IPS DF 19.7 (cell line): ENCODE measurements around the gene ERBB2.

Experiments used
- DNase-seq: peaks from one replicate; pipeline ENCODE4 v3.0.0-alpha.2; 2013; ENCODE audit warnings: low read depth, low spot score

Gene ERBB2

DNA sequence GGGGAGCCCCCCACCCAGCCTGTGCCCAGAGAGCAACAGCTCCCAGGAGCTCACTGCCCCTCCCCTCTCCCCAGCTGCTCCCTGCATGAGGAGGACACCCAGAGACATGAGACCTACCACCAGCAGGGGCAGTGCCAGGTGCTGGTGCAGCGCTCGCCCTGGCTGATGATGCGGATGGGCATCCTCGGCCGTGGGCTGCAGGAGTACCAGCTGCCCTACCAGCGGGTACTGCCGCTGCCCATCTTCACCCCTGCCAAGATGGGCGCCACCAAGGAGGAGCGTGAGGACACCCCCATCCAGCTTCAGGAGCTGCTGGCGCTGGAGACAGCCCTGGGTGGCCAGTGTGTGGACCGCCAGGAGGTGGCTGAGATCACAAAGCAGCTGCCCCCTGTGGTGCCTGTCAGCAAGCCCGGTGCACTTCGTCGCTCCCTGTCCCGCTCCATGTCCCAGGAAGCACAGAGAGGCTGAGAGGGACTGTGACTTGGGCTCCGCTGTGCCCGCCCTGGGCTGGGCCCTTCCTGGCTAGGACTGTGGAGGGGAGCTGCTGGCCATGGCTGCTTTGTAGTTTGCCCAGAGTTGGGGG is 34.1 kb upstream of the ERBB2 start:
- DNase-seq = no peak

DNA sequence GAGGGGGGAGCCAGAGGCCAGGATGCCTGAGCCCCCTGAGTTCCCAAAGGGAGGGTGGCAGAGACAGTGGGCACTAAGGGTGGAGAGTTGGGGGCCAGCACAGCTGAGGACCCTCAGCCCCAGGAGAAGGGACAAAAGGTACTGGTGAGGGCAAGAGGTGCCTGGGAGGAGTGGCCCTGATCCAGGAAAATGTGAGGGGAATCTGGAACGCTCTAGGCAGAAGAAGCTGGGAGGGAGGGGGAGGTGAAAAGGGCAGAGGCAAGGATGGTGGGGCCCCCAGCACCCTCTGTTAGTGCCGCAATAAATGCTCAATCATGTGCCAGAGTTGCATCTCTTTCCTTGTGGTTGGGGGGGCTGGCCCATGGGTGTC is 33.6 kb upstream of the ERBB2 start:
- no peak for DNase-seq

DNA sequence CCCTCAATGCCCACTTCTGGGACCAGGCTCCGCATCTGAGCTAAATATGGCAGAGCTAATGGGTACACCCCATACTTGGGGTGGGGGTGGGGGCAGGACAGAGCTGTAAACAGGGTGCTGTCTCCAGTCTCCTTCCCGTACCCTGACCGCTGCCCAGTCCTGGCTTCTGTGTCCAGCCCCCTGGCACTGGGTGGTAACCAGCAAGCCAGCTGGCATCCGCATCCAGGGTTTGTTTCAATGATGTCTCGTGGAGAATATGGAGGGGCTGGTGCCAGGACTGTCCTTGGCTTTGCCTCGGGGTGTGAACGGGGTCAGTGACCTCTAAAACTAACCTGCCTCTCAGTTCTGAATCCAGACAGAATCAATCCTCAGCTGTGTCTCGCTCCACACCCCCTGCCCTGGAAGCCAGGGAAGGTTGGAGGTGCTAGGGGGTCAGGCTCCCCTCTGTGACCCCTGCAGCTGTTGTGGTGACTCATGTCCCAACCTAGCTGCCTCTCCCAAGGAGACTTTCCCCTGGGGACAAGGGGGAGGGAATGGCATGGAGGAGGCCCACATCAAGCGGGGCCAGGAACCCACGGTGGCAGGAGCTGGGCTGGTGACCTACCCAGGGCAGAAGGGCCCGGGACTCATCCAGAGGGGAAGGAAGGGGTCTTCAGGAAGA is 33.1 kb upstream of the ERBB2 start:
- no peak for DNase-seq

DNA sequence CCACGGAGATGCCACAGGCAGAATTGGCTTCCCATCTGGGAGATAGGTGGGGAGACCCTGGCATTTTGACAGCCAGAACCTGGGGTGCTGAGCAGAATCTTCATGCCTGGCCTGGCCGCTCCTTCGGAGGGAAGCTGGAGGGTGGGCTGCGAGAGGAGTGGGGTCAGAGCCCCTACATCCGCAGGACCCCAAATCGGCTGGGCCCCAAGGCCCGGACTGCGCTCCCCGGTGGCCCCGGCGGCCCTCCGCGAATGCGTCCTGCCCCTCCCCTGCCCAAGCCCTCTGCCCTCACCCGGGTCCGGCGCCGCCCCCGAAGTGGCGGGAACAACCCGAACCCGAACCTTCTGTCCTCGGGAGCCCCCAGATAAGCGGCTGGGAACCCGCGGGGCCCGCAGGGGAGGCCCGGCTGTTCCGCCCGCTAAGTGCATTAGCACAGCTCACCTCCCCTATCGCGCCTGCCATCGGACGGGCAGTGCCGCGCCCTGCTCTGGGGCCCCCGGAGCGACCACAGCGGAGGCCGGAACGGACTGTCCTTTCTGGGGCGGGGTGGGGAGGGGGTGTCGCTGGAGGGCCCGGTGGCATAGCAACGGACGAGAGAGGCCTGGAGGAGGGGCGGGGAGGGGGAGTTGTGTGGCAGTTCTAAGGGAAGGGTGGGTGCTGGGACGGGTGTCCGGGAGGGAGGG is 32.5 kb upstream of the ERBB2 start:
- no peak for DNase-seq

DNA sequence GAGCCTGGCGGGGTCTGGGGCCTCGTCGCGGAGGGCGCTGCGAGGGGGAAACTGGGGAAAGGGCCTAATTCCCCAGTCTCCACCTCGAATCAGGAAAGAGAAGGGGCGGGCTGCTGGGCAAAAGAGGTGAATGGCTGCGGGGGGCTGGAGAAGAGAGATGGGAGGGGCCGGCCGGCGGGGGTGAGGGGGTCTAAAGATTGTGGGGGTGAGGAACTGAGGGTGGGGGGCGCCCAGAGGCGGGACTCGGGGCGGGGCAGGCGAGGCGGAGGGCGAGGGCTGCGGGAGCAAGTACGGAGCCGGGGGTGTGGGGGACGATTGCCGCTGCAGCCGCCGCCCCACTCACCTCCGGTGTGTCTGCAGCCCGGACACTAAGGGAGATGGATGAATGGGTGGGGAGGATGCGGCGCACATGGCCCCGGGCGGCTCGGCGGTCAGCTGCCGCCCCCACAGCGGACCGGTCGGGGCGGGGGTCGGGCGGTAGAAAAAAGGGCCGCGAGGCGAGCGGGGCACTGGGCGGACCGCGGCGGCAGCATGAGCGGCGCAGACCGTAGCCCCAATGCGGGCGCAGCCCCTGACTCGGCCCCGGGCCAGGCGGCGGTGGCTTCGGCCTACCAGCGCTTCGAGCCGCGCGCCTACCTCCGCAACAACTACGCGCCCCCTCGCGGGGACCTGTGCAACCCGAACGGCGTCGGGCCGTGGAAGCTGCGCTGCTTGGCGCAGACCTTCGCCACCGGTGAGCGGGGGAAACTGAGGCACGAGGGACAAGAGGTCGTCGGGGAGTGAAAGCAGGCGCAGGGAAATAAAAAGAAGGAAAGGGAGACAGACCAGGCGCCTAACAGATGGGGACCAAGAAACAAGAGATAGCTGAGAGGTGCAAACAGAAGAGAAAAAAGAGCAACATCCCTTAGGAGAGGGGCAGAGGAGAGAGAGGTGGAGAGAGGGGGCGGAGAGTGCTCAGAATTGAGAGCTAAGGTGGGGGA is 31.6 kb upstream of the ERBB2 start, which contains the start of gene PNMT:
TSS of gene PNMT (plus strand) at position 509 of the 980 bp plus-strand sequence. CDS start at position 532, 23 bp downstream.
- DNase-seq = no peak

DNA sequence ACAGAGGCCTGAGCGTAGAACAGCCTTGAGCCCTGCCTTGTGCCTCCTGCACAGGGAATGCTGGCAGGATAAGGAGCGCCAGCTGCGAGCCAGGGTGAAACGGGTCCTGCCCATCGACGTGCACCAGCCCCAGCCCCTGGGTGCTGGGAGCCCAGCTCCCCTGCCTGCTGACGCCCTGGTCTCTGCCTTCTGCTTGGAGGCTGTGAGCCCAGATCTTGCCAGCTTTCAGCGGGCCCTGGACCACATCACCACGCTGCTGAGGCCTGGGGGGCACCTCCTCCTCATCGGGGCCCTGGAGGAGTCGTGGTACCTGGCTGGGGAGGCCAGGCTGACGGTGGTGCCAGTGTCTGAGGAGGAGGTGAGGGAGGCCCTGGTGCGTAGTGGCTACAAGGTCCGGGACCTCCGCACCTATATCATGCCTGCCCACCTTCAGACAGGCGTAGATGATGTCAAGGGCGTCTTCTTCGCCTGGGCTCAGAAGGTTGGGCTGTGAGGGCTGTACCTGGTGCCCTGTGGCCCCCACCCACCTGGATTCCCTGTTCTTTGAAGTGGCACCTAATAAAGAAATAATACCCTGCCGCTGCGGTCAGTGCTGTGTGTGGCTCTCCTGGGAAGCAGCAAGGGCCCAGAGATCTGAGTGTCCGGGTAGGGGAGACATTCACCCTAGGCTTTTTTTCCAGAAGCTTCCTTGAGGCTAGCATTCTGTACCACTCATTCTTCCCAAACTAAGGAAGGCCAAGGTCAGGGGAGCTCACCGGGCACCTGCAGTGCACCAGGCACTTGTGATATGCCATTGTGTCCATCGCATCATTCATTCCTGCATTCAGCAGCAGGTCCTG is 29.7 kb upstream of the ERBB2 start:
- no peak for DNase-seq

DNA sequence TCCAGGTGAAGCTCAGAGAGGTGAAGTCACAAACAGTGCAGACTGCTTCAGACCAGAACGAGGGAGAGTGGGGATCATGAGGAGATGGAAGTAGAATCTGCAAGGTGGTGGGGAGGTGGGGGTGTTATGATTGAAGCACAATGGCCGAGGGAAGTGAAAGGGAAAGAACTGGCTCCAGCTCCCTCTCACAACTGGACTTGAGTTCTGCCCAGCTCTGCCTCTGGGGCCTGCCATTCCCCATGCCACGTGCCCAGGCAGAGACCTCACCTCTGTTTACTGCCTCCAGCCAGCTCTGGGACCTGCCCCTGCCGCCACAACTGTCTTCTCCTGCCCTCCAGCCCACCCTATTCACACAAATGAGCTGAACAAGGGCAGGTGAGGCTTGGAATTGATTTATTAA is 29.1 kb upstream of the ERBB2 start:
- DNase-seq = no peak

DNA sequence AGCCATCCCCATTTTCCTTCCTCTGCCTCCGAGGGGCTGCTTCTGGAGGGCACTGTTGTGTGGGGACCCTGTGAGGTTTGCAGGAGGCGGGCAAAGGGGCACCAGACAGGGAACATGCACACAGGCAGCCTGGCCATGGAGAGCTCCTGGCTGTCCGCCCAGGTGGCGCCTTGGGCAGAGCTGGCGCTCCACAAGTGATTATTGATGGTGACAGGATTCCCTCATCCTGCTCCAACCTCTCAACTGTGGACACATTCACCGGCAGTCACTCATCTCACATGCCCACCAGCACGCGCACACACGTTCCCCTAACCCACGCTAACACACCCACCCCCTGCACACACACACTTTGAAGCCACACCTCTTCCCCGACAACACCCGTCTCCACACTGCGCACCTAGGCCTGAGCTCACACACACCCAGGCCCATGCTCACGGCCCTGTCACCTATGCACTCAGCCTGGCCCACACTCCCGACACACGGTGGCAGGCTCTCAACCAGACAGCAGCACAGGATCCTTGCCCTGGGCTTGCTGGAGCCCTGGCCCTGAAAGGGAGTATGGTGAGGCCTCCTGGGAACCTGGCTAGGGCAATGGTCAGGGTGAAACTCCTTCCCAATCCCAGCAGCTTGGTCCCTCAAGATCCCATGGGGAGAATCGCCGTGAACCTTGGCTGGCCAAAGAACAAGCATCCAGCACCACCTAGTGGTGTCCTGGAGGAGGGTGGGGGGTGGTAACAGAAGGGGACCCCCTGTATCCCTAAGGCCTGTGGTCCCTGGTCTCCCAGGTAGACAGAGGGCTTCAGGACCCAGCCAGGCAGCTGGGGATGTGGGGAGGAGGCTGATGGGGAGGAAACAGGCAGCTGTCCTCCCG is 28.0 kb upstream of the ERBB2 start:
- no peak for DNase-seq

DNA sequence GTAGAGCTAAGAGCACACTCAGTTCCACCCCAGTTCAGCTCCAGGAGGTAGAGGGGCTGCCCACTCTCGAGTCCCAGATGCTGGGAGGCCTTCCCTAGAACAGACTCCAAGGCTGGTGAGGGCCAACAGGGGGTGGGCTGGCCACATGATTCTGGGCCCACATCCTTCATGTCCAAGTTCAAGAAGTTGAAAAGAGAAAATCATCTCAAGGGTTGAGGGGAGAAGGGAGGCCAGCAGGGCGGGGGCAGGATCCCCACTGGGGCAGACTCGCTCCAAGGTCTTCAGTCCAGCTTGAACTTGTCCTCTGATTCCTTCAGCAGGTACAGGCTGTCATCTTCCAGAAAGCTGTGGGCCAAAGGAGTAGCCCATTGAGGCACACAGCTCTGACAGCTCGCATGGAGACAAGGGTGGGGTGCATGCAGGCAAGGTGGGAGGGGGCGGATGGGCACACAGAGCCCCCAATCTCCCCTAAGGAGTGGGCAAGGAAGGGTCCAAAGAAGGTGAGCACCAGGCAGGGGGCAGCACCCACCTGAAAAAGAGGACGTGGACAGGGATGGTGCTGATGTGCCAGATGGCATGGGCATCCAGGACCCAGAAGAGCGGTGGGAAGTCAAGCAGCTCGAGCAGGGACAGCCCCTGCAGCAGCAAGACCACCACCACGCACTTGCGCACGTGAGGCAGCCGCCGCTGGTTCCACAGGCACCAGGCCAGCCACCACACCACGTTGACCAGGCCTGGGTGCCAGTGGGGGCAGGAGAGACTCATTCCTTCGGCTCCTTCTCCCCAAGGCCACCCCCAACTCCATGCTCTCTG is 27.1 kb upstream of the ERBB2 start:
- no peak for DNase-seq

DNA sequence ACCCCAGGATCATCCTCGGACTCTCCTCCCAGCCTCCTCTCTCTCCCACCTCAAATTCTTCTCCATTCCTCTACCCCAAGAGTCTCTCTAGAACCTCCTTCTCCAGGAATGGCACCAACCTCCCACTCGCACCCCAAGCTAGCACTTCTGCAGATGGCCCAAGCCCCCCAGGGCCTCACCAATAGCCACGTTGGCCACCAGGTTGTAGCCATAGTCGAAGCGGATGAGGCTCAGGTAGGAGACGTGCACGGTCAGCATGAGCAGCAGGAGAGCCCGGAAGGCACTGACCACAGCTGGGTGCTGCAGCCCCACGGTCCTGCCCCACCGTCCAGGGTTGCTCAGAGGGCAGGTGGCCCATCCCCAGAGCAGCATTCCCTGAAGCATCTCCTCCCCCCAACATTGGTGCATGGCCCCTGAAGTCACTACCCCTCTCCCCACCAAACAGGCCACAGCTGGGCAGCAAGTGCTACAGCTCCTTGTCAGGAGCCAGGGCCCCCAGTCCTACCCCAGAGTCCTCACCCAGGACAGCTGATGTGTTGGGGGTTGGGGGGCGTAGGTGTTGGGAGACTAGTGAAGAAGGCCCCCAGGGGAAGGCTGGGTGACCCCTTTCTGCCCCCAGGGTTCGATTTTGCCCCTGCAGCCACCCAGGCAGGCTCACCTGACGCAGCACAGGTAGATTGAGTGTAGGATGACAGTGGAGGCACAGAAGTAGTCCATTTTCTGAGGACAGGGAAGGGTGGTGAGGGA is 26.4 kb upstream of the ERBB2 start:
- DNase-seq = no peak

DNA sequence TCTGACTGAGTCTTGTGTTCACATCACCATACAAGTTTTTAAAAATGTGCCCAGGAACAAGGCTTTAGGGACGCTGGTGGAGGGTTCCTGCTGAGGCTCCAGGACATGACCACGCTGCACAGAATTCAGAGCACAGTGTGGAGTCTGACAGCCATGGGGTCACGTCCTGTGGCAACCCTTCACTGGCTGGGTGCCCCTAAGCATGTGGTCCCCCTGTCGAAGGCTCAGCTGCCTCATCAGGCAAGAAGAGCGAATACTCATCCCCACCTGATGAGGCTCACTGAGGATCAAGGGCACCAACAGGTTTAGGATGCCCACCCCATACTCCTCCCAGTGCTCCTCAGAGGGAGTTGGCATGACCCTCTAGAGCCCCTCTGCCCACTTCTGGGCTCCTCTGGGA is 25.7 kb upstream of the ERBB2 start:
- no peak for DNase-seq

DNA sequence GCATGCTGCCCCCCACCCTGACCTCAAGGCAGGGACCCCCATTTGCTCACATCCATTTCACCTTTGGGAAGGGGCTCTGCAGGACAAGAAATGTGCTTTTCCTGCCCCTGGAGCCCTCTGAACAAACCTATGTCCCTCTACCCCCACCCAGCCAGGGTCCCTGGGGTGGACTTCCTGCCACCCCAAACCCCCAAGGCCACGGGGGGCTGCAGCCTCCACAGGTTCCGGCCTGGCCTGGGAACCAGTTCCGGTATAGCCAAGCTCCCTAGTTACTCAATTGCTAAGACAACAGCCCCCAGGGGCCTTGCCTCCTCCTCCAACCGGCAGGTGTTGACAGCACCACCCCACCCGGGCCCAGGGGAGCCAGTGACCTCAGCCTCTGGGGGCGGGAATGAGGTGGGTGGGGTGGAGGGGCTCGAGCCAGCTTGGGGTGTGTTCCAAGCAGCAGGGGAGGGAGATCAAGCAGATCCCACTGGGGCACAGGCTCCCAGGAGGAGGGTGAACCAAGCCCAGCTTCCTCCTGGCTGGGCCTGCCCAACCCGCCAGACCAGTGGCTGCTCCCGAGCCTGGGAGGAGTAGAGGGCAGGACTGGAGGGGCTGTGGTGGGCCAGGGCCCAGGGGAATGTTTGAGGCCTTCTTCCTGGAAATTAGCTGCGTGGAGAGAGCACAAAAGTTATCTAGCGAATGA is 25.0 kb upstream of the ERBB2 start:
- DNase-seq = no peak

DNA sequence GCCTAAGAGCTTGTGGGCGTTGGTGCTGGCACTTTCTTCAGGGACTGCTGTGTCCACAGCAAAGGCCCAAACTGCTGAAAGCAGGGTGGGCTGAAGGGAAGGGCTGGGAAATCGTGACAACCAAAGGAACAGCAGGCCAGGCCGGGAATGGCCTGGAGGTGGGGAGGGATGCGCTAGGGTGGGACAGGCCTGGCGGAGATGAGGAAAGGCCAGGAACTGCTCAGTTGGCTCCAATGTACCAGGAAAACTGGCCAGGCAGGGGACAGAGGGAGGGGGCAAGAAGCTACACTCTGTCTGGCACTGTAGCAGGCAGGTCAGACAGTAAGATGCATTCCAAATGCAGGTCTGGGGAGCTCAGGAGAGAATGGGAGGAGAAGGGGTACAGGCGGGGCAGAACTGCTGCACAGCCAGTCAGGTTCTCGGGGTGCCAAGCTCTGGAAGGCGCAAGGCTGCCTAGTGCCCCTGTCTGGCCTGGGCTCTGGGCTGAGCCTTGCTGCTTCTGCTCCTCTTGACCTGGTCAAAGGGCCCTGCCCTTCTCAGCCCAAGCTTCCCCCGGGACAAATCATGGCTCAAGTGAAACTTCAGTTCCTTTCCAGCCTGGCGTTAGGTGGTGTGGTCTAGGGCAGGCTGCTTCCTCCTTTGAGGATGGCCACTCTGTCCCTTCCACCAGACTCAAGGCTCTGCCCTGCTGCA is 24.3 kb upstream of the ERBB2 start:
- no peak for DNase-seq

DNA sequence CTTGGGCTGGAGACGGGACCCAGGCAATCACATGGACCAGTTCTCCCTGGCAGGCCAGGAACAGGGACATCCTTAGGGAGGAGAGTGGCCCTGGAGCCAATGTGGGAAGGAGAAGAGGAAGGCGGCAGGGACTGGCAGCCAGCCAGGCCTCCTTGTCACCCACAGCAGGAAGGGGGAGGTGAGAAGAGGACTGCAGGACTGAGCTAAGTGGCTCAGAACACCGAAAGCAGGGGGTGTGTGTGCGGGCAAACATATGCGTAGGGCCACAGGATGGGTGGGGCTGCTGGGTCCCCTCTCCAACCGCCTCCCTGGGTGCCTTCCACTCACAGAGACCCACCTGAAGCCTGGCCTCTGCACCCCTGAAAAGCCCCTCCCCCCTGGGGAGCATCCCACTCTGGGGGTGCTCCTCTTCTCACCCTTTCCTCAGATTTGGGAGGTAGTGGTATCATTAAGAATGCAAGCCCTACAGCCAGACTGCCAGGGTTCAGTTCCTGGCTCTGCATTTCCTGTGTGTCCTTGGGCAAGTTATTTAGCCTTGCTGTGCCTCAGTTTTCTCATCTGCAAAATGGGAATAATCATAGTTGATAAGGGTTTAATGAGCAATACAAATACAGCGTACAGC is 23.6 kb upstream of the ERBB2 start:
- no peak for DNase-seq

DNA sequence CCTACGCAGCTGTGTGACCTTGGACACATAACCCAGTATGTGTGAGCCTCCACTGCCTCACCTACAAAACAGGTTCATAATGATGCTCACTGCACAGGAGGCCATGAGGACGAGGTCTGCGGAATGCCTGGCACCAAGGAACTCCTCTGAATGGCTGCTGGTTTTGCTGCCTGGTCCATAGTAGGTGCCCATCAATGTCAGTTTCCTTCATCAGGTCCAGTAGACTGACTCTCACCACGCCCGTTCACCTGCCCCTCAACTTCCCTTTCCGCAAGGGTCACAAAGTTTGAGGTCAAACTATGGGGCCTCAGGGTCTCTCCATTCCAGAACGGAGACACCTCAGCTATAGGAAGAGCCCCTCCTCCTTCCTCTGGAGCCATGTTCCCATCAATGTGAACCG is 22.8 kb upstream of the ERBB2 start:
- no peak for DNase-seq

DNA sequence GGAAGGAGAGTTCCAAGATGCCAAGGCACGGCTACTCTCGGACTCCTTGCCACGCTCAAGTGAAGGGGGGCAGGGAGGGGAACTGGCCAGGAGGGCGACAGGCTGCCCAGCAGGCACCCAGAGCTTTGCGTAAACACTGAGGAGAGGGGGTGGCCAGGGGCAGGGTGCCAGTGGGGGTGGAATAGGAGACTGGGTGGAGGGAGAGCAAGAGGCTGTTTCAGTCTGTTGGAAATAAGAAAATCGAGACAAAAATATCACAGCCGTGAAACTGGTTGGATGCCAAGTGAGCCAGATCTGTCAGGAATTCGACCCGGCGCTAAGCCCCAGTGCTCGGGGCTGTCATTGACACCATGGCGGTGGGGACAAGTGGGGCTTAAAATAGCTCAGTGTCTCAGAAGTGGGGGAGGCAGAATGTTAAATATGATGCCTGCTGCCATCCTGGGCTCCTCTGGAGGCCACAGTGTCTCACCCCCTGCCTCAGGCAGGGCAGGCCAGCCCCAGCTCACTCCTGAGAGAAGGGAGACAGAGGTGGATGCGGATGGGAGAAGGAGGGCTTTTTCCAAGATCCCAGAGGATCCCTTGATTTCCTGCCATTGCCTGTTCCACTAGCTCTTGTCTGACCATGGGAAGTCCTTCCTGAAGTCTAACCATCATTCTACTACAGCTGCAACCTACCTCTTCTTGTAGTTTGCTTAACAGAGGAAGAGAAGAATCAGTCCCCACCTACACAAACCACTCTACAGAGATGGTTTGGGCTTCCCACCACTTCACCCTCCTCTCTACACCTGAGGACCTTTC is 22.1 kb upstream of the ERBB2 start:
- no peak for DNase-seq
